ENCODE measurements around the gene TUFT1. TPM values are rescaled to one million over a fixed set of nuclear protein-coding genes. Genes with fewer than 3 reads are reported as not detected.

TUFT1 gene
- total RNA-seq, 2 donors from 2014 or later: 4.3 to 7.9 TPM

GRCh38 chr1:151562661-151563060, 22.6 kb downstream of the TUFT1 start:
- Histone ChIP-seq H3K27me3 (no peaks in the 10 kb centered on the region), H3K4me1 (no peaks in the 10 kb centered on the region), H3K4me3 (no peak overlapping the region), H3K9me3 (no peaks in the 10 kb centered on the region), H3K36me3 (peaks cover 27% of the 10 kb centered on the region), H3K27ac (no peak overlapping the region)
- no peak for DNase-seq (ENCODE audit: low spot score)
- TF ChIP-seq, protein P1, sequence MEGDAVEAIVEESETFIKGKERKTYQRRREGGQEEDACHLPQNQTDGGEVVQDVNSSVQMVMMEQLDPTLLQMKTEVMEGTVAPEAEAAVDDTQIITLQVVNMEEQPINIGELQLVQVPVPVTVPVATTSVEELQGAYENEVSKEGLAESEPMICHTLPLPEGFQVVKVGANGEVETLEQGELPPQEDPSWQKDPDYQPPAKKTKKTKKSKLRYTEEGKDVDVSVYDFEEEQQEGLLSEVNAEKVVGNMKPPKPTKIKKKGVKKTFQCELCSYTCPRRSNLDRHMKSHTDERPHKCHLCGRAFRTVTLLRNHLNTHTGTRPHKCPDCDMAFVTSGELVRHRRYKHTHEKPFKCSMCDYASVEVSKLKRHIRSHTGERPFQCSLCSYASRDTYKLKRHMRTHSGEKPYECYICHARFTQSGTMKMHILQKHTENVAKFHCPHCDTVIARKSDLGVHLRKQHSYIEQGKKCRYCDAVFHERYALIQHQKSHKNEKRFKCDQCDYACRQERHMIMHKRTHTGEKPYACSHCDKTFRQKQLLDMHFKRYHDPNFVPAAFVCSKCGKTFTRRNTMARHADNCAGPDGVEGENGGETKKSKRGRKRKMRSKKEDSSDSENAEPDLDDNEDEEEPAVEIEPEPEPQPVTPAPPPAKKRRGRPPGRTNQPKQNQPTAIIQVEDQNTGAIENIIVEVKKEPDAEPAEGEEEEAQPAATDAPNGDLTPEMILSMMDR (IDR thresholded peaks at IDR 0.05): no peak

DNA sequence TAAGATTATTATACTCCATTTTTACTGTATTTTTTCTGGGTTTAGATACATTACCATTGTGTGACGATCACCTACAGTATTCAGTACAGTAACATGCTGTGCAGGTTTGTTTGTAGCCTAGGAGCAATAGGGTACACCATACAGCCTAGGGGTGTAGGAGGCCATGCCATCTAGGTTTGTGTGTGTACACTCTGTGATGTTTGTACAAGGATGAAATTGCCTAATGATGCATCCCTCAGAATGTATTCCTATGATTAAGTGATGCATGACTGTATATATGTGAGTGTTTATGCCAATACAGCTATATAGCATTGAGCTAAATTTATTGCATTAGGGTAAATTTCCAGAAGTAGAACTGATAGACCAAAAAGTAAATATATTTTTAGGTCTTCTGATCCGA, 23.3 kb downstream of the TUFT1 start:
- DNase-seq (ENCODE audit: low spot score): no peak
- TF ChIP-seq, protein P1 (IDR thresholded peaks at IDR 0.05): no peak
- H3K27me3 ChIP-seq: no peaks in the 10 kb centered on the region
- H3K4me3 ChIP-seq: no peak overlapping the region
- H3K36me3 ChIP-seq: peaks cover 27% of the 10 kb centered on the region
- no peak overlapping the region for H3K27ac ChIP-seq
- no peaks in the 10 kb centered on the region for H3K4me1 ChIP-seq
- H3K9me3 ChIP-seq: no peaks in the 10 kb centered on the region

DNA sequence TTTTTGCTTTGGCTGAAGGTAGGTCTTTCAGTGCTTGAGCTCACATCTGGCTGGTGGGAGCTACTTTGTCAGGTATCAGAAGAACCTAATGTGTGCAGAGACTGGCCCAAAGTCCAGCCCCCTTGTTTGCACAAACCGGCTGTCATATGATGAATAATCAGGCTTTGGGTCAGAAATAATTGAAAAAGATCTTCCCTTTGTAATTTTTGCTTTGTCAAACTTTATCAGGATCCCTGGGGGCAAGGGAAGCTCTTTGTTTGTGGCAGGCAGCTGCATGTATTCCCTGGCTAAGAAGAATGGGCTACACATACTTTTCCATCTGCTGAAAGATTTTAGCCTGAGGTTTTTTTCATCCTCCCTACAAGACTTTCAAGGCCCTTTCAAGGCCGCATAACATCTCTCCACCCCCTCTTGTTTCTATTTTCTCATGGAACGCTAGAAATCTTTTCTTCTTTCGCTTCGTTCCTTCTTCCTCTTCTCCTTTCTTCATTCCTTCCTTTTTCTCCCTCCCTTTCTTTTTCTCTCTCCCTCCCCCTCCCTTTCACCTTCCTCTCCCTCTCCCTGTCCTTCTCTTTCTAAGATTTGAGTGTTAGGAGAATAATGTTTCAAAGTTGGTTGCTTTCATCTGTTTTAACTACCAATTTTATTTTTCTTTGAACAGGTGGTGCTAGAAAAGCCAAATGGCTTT, 25.5 kb downstream of the TUFT1 start:
- no peak for DNase-seq (ENCODE audit: low spot score)
- H3K27me3 ChIP-seq: no peaks in the 10 kb centered on the region
- no peaks in the 10 kb centered on the region for H3K4me1 ChIP-seq
- TF ChIP-seq, protein P1 (IDR thresholded peaks at IDR 0.05): no peak
- H3K27ac ChIP-seq: no peak overlapping the region
- peaks cover 41% of the 10 kb centered on the region for H3K36me3 ChIP-seq
- H3K9me3 ChIP-seq: no peaks in the 10 kb centered on the region
- no peak overlapping the region for H3K4me3 ChIP-seq

DNA sequence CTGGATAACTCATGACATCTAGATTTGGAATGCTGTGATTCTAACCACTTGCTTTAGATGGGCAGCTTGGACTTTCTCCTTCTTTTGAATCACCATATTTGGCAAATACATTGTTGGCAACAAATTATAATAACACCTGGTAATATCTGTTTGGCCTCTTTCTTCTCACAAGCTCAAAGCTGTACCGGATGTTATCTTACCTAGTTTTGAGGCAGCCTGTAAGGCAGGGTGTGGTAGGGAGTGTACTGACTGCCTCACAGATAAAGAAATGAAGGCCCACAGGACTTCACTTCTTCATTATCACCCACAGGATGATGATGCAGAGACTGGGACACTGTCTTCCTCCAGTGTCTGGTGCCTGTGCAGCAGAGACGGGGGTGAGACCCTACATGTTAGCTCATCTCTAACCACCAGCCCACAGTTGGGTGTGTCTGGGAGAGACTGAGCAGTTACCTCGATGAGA, 28.5 kb downstream of the TUFT1 start:
- no peak for DNase-seq (ENCODE audit: low spot score)
- no peak overlapping the region for H3K4me3 ChIP-seq
- no peaks in the 10 kb centered on the region for H3K9me3 ChIP-seq
- no peaks in the 10 kb centered on the region for H3K27me3 ChIP-seq
- peaks cover 41% of the 10 kb centered on the region for H3K36me3 ChIP-seq
- H3K4me1 ChIP-seq: no peaks in the 10 kb centered on the region
- TF ChIP-seq, protein P1 (IDR thresholded peaks at IDR 0.05): no peak
- no peak overlapping the region for H3K27ac ChIP-seq

- DNase-seq (ENCODE audit: low spot score): no peak
- no peak overlapping the region for H3K4me3 ChIP-seq
- no peaks in the 10 kb centered on the region for H3K9me3 ChIP-seq
- peaks cover 42% of the 10 kb centered on the region for H3K36me3 ChIP-seq
- TF ChIP-seq, protein P1 (IDR thresholded peaks at IDR 0.05): no peak
- no peaks in the 10 kb centered on the region for H3K4me1 ChIP-seq
- no peaks in the 10 kb centered on the region for H3K27me3 ChIP-seq
- H3K27ac ChIP-seq: no peak overlapping the region
Observed at GRCh38 chr1:151570819-151571218, 30.7 kb downstream of the TUFT1 start.

Measured in right atrium auricular region (tissue), 2 donors.